Heart left ventricle (tissue), 13 donors: ENCODE measurements around the gene TMEM47.

Experiments
- POLR2A ChIP-seq, 2 donors: fragments of 450-650 bp; IDR thresholded peaks; one replicate each; pipeline ENCODE4 v1.6.1; 2017; ENCODE audit warnings: antibody characterized with exemption in 2 of 2, mild to moderate bottlenecking in 2 of 2, moderate library complexity in 2 of 2
- TF ChIP-seq, protein P1 (sequence below), 12 donors: fragments of 200-600 bp; sonication (generic) in 4 of 12; IDR thresholded peaks; one replicate each; pipeline versions ENCODE4 v1.5.0 to v1.8.0; 2018 to 2022; ENCODE audit warnings: antibody characterized with exemption in 12 of 12, mild to moderate bottlenecking in 5 of 12
- donor health status: ischemic (EF 13 %, LVEDD 7.1; RV severe dilation, severe dysfunction).
- donor health status: DM: no; HTN: yes; CAD: no.
- donor health status: DM: no; HTN: no; CAD: no.
- donor health status: ischemic (EF 25% LVEDD 6.9; RV normal size, moderate dysfunction).
- donor health status: ischemic (EF 25% LVEDD 5.7; RV mildly dilated, moderate dysfunction).
- donor health status: ischemic (EF 35%, LVEDD 5.7; RV mildly dilated, moderate dysfunction).
- donor health status: nonischemic (EF 11% LVEDD 7.7; RV severe dilation, severe dysfunction).
- donor health status: DM: yes; HTN: yes; CAD: no.
- donor health status: PGD.
- donor health status: ischemic (EF 29% LVEDD 5.4; RV normal size, mild dysfunction).
- donor health status: nonischemic (EF 23%, LVEDD 6.1; RV moderate dilation, normal function).

DNA sequence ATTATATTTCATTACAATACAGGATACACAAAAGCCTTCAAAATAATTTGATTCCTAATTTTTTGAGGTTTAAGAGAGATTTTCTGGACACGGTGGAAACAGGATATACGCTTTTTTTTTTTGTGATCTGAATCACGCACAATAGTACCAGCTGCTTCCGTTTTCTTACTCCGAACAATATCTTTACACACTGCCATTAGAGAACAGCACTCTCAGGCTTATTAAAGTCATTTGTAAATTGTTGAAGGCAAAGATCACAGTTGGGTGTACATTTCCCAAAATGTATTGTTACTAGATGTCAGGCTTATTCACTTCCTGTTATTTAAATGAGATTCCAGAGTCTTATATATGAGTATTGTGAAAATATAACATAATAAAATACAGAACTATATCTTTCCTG is 71.5 kb downstream of the TMEM47 start:
- TF ChIP-seq, protein P1, sequence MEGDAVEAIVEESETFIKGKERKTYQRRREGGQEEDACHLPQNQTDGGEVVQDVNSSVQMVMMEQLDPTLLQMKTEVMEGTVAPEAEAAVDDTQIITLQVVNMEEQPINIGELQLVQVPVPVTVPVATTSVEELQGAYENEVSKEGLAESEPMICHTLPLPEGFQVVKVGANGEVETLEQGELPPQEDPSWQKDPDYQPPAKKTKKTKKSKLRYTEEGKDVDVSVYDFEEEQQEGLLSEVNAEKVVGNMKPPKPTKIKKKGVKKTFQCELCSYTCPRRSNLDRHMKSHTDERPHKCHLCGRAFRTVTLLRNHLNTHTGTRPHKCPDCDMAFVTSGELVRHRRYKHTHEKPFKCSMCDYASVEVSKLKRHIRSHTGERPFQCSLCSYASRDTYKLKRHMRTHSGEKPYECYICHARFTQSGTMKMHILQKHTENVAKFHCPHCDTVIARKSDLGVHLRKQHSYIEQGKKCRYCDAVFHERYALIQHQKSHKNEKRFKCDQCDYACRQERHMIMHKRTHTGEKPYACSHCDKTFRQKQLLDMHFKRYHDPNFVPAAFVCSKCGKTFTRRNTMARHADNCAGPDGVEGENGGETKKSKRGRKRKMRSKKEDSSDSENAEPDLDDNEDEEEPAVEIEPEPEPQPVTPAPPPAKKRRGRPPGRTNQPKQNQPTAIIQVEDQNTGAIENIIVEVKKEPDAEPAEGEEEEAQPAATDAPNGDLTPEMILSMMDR (IDR thresholded peaks at IDR 0.05): no peak
- TF ChIP-seq POLR2A (IDR thresholded peaks at IDR 0.05): no peak
